Activated CD8-positive, alpha-beta memory T cell treated with anti-CD3 and anti-CD28 coated beads, Interleukin-2, amount 50 U/mL, for 4 hours (primary cell): ENCODE measurements around the gene CNNM1.

Experiments used
- DNase-seq: peaks from one replicate; pipeline ENCODE4 v3.0.0-alpha.2; 2020

Gene CNNM1

DNA sequence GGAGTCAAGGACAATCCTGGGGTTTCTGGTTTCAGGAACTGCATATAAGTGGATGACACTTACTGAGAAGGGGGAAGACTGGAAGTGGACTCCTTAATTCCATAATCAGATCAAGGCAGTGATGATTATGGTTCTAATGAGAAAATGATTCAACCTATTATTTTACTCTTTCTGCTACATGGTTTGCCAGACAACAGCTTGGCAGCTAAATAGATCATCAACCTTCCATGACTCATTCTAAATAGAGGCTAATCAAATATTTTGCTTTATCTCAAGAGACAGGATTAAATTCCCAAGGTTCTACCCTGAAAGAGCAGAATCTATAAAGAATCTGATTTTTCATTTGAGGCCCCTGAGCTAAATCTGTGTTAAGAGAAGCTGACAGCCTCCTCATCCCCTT, 46.3 kb downstream of the CNNM1 start:
- no peak for DNase-seq

GRCh38 chr10:99382176-99382575, 53.0 kb downstream of the CNNM1 start:
- DNase-seq = no peak

DNA sequence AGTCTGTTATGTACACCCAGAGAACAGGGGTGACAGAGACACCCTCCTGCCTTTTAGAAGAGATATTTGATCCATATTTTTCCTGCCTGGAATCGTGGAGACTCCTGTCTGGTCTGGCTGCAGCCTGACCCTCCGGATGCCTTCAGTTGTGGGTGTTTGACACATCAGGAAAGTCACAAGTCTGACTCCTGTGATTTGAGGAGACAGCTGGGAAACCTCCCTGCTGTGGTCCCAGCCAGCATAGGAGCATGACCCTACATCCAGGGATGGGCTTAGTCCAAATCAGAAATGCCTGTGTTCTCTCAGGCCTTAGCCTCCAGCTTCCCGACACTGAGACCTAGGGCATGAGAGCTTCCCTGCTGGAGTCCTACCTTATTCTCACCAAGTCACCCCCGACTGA, 57.9 kb downstream of the CNNM1 start:
- no peak for DNase-seq

DNA sequence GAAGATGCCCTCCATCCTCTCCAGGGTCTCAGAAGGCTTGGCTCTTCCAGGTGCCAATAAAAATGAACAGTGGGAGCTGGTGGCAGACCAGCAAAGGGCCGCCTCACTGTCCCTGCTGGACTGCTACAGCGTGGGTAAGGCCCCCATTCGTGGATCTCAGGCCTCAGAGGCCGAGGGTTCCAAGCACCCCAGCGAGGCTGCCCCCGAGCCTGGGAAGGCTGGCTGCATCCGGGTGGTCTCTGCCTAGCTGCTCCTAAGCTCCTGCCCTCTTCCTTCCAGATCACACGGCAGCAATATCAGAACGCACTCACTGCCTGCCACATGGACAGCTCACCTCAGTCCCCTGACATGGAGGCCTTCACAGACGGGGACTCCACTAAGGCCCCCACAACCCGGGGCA, 58.4 kb downstream of the CNNM1 start:
- no peak for DNase-seq

- DNase-seq = no peak
Measured at GRCh38 chr10:99389729-99390480, 60.7 kb downstream of the CNNM1 start.

DNA sequence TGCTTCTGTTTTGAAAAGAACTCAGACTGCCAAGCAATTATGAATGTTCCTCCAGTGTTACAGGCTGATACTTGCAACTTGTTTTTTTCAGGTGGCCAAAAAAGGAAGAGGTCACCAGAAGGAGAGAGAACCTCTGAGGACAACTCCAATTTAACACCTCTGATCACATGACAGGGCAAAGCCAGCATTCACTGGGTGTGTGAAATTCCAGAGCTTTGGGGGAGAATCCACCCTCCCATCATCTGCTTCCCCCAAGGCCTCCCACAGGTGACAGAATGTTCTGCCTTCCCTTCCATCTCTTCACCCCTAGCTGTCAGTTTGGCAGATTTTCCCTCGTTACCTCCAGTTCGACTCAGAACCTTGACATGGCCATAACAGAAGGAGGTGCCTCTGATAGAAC, 62.2 kb downstream of the CNNM1 start:
- DNase-seq = no peak

DNA sequence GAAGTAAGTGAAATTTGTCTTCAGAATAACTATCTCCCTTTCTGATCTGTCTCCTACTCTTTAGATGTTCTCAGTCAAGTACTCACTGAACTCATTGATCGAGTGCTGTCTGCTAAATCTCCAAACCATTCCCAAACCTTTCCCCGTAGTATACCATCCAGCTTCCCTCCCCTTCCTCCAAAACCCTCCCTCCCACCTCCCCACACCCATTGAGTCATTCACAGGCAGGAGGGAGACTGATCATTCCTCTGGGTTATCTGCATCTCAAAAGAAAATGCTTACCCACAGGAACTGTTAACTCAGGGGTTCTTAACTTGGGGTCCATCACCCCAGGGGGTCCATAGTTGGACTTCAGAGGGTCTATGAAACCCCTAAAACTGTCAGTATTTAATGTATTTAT, 63.9 kb downstream of the CNNM1 start:
- DNase-seq = no peak

- no peak for DNase-seq
Measured at GRCh38 chr10:99393683-99394082, 64.5 kb downstream of the CNNM1 start.

GRCh38 chr10:99394256-99394655, 65.1 kb downstream of the CNNM1 start:
- DNase-seq = no peak

DNA sequence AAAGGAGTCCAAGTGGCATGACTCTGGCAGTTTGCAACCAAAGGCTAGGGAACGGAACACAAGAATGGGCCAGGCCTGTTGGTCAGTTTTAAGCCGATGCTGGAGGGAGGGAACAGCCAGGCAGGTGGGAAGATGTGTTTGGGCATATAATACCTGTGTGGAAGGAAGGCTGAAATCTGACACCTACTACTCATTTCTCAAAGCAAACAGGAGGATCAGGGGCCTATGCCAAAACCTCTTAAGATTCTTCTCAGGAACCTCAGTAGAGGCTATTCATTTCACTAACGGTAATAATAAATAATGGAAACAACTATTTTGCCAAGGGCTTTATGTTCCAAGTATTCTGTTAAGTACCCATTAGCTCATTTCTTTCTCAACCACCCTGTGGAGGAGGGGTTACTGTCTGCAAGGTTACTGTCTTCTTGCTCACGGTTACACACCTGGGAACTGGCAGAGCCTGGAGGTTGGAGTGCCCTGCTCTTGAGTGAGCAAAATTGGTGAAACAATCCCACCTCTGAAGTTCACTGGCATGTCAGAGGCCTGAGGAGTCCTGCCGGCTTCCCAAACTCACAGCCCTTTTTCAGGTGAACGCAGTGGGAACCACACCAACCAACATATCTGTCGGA, 65.7 kb downstream of the CNNM1 start:
- no peak for DNase-seq

GRCh38 chr10:99395750-99396445, 66.7 kb downstream of the CNNM1 start:
- no peak for DNase-seq

- no peak for DNase-seq
Measured at GRCh38 chr10:99396471-99396870, 67.3 kb downstream of the CNNM1 start.

DNA sequence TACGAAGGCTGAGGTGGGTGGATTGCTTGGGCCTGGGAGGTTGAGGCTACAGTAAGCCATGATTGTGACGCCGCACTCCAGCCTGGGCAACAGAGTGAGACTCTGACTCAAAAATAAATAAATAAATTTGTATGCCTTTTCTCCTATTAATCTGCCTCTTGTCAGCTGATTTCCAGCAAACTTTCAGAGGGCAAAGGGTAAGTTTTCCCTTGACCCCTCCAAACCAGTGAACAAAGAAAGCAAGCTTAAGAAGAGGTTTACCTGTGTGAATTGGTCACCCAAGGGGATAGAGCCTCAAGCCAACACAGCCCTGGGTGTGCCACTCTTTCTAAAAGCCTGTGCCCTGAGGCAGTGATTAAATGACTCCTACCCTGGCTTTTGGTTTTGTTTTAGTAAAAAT, 70.5 kb downstream of the CNNM1 start:
- no peak for DNase-seq

DNA sequence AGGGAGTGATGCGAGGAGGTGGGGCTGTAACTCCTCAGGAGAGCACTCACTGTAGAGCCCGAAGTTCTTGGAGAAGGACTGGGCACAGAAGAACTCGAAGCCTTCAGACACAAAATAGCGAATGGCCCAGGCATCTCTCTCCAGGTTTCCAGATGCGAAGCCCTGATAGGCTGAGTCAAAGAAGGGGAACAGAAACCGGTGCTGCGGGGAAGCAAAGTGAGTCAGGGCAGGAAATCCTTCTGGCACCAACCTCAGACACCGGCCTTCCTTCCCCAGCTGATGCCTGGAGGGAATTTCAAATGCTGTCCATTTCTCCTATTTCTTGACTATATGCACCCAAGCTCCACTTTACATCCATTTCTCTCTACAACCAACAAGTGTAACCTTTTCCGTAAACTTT, 74.5 kb downstream of the CNNM1 start:
- DNase-seq = no peak

DNA sequence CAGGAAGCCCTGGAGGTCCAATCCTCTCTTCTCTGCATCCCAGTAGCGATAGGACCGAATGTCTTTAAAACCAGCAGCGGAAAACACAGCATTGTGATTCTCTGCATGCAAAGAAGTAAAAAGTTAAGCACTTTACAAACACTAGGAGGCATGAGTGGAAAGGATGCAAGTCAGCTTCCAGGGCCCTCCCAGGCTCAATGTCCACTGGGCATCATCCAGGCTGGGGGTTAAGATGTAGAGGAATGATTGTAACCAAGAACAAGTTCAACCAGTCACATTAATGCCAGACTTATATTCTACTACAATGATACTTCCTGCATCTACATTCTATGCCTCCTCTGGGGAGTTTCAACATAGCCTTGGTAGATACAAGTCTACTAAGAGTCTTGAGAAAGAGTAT, 77.0 kb downstream of the CNNM1 start:
- no peak for DNase-seq

DNA sequence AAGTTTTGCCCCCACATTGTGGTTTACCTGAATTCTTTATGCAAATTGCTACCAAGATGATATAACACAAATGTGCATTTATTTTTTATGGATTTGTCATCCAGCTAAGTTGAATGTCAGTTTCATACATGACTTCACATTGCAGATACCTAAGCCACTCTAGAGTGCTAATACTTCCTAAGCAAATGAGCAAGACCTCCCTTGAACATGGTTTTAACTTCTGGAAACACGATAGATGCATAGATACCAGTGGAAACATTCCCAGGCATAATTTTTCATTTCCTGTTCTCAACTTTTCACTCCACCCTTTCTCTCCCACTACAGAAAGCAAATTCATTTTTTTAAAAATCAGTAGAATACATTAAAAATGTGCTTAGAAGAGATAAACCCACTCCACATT, 81.0 kb downstream of the CNNM1 start:
- no peak for DNase-seq

- DNase-seq = no peak
Measured at GRCh38 chr10:99410876-99411275, 81.7 kb downstream of the CNNM1 start.

GRCh38 chr10:99411546-99411945, 82.4 kb downstream of the CNNM1 start:
- DNase-seq = no peak

GRCh38 chr10:99412099-99412498, 82.9 kb downstream of the CNNM1 start:
- DNase-seq = no peak

- no peak for DNase-seq
Measured at GRCh38 chr10:99418910-99419624, 89.9 kb downstream of the CNNM1 start.

- DNase-seq = no peak
Measured at GRCh38 chr10:99419688-99420087, 90.5 kb downstream of the CNNM1 start.

- DNase-seq = no peak
Measured at GRCh38 chr10:99421233-99421739, 92.1 kb downstream of the CNNM1 start.

DNA sequence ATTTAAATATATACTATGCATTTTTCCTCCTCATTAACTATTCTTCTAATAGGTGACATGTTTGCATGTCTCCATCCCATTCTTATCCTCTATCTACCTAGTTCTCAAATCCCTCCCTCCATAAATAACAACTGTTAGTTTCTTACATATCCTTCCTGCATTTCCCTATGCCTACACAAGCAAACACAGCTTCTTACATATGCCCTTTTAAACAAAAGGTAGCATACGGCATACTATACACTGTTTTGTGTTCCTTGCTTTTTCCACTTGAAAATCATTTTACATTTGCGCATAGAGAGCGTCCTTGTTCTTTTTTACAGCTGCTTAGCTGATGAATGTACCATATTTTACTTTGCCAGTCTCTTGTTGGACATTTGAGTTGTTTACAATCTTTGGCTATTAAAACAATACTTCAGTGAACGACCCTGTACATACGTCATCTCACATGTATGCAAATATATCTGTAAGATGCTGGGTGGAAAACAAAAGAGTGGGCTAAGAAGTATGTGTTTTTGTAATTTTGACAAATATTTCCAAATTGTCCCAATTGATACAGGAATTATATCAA, 93.5 kb downstream of the CNNM1 start:
- no peak for DNase-seq
